ENCODE measurements around the gene UNK. TPM values are rescaled to one million over a fixed set of nuclear protein-coding genes. Genes with fewer than 3 reads are reported as not detected.
"Not testable (repeated sequence)": the region's sequence is repeated elsewhere in the genome, so short reads cannot be mapped to it uniquely, and the experiment has no call there.

The UNK gene
- total RNA-seq, 1 experiment from 2014 or later = 32.1 TPM

DNA sequence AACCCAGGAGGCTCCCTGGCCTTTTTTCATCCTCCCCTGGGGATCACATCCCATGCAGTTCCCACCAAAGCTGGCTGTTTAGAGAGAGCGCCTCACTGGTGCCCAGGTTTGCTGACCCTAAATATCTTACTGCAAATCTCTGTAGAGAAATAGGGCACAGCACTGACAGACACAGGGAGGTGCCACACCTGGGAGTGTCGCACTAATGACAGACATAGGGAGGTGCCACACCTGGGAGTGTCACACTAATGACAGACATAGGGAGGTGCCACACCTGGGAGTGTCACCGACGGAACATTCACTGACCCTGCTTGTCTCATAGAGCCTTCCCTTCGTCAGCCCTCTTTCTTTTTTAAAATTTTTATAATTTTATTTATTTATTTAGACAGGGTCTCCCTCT lies 25.6 kb downstream of the UNK start:
- no TSS peak for BruUV-seq (replicated peaks)
- Histone ChIP-seq H3K36me3 (ENCODE audit: control insufficient read depth, insufficient read depth, low read length) (no peaks in the 10 kb centered on the region), H3K27ac (ENCODE audit: low read length) (no peak overlapping the region), H3K4me3 (ENCODE audit: low read depth in 2 of 2, low read length in 2 of 2) (no peak overlapping the region), H3K9me3 (ENCODE audit: control insufficient read depth, insufficient read depth, low read depth, low read length) (no peaks in the 10 kb centered on the region), H3K27me3 (ENCODE audit: control insufficient read depth, insufficient read depth, low read length) (no peaks in the 10 kb centered on the region), H3K4me1 (ENCODE audit: control insufficient read depth, insufficient read depth, low read length) (no peaks in the 10 kb centered on the region)
- POLR2A ChIA-PET = no interaction called here
- intact Hi-C loops (cut with micrococcal nuclease; ENCODE audit: unreplicated experiment) (no loop called here), in situ Hi-C loops (cut with HindIII; ENCODE audit: low pct_unique_long_range_greater_than_20kb, low sequenced_read_pairs) (no loop called here)
- CTCF ChIA-PET = no interaction called here
- DNase-seq (ENCODE audit: low read depth, low spot score) (no peak), ATAC-seq (no peak)
- TF ChIP-seq, protein P1, sequence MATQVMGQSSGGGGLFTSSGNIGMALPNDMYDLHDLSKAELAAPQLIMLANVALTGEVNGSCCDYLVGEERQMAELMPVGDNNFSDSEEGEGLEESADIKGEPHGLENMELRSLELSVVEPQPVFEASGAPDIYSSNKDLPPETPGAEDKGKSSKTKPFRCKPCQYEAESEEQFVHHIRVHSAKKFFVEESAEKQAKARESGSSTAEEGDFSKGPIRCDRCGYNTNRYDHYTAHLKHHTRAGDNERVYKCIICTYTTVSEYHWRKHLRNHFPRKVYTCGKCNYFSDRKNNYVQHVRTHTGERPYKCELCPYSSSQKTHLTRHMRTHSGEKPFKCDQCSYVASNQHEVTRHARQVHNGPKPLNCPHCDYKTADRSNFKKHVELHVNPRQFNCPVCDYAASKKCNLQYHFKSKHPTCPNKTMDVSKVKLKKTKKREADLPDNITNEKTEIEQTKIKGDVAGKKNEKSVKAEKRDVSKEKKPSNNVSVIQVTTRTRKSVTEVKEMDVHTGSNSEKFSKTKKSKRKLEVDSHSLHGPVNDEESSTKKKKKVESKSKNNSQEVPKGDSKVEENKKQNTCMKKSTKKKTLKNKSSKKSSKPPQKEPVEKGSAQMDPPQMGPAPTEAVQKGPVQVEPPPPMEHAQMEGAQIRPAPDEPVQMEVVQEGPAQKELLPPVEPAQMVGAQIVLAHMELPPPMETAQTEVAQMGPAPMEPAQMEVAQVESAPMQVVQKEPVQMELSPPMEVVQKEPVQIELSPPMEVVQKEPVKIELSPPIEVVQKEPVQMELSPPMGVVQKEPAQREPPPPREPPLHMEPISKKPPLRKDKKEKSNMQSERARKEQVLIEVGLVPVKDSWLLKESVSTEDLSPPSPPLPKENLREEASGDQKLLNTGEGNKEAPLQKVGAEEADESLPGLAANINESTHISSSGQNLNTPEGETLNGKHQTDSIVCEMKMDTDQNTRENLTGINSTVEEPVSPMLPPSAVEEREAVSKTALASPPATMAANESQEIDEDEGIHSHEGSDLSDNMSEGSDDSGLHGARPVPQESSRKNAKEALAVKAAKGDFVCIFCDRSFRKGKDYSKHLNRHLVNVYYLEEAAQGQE (IDR thresholded peaks at IDR 0.05; ENCODE audit: insufficient read depth in 1 of 2, low read depth in 2 of 2, low read length in 1 of 2) = no peak
- TF ChIP-seq POLR2AphosphoS5 (IDR thresholded peaks at IDR 0.05; ENCODE audit: low read depth, low read length) = no peak

DNA sequence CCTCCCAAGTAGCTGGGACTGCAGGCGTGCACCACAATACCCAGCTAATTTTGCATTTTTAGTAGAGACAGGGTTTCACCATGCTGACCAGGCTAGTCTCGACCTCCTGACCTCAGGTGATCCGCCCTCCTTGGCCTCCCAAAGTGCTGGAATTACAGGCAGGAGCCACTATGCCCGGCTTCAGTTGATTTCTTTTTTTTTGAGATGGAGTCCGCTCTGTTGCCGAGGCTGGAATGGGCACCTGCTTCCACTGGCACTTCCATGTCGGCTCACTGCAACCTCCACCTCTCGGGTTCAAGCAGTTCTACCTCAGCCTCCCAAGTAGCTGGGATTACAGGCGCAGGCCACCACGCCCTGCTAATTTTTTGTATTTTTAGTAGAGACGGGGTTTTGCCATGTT lies 26.1 kb downstream of the UNK start:
- DNase-seq (ENCODE audit: low read depth, low spot score); ATAC-seq; H3K9me3 ChIP-seq (ENCODE audit: control insufficient read depth, insufficient read depth, low read depth, low read length); BruUV-seq (replicated peaks); CTCF ChIA-PET; in situ Hi-C loops (cut with HindIII; ENCODE audit: low pct_unique_long_range_greater_than_20kb, low sequenced_read_pairs); intact Hi-C loops (cut with micrococcal nuclease; ENCODE audit: unreplicated experiment); H3K27ac ChIP-seq (ENCODE audit: low read length); POLR2A ChIA-PET; H3K36me3 ChIP-seq (ENCODE audit: control insufficient read depth, insufficient read depth, low read length); H3K4me3 ChIP-seq (ENCODE audit: low read depth in 2 of 2, low read length in 2 of 2); H3K27me3 ChIP-seq (ENCODE audit: control insufficient read depth, insufficient read depth, low read length); H3K4me1 ChIP-seq (ENCODE audit: control insufficient read depth, insufficient read depth, low read length): not testable (repeated sequence)

DNA sequence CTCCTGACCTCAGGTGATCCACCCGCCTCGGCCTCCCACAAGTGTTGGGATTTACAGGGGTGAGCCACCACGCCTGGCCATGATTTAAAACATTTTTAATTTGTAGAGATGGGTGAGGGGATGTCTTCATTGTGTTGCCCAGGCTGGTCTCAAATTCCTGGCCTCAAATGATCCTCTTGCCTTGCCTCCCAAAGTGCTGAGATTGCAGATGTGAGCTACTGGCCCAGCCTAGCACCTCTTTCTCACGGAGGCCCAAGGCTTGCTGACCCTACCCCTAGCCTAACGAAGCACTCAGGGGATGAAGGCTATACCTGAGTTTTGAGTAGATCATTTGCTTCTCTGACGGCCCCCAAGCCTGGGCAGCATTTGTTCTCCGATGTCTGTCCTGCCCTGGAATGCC lies 26.6 kb downstream of the UNK start:
- no peak for ATAC-seq
- Histone ChIP-seq H3K27ac (ENCODE audit: low read length) (no peak overlapping the region), H3K36me3 (ENCODE audit: control insufficient read depth, insufficient read depth, low read length) (no peaks in the 10 kb centered on the region), H3K4me1 (ENCODE audit: control insufficient read depth, insufficient read depth, low read length) (no peaks in the 10 kb centered on the region), H3K27me3 (ENCODE audit: control insufficient read depth, insufficient read depth, low read length) (no peaks in the 10 kb centered on the region), H3K4me3 (ENCODE audit: low read depth in 2 of 2, low read length in 2 of 2) (no peak overlapping the region), H3K9me3 (ENCODE audit: control insufficient read depth, insufficient read depth, low read depth, low read length) (no peaks in the 10 kb centered on the region)
- in situ Hi-C loops (cut with HindIII; ENCODE audit: low pct_unique_long_range_greater_than_20kb, low sequenced_read_pairs) = no loop called here
- intact Hi-C loops (cut with micrococcal nuclease; ENCODE audit: unreplicated experiment) = no loop called here
- TF ChIP-seq SIN3A (IDR thresholded peaks at IDR 0.05; ENCODE audit: borderline replicate concordance, insufficient read depth, low read depth, low read length) (no peak), POLR2AphosphoS5 (IDR thresholded peaks at IDR 0.05; ENCODE audit: low read depth, low read length) (no peak), TCF7L2 (IDR thresholded peaks at IDR 0.05; ENCODE audit: low read depth, low read length) (no peak)
- TF ChIP-seq, protein P1 (IDR thresholded peaks at IDR 0.05; ENCODE audit: insufficient read depth in 1 of 2, low read depth in 2 of 2, low read length in 1 of 2) = no peak
- TF ChIP-seq, protein P2, sequence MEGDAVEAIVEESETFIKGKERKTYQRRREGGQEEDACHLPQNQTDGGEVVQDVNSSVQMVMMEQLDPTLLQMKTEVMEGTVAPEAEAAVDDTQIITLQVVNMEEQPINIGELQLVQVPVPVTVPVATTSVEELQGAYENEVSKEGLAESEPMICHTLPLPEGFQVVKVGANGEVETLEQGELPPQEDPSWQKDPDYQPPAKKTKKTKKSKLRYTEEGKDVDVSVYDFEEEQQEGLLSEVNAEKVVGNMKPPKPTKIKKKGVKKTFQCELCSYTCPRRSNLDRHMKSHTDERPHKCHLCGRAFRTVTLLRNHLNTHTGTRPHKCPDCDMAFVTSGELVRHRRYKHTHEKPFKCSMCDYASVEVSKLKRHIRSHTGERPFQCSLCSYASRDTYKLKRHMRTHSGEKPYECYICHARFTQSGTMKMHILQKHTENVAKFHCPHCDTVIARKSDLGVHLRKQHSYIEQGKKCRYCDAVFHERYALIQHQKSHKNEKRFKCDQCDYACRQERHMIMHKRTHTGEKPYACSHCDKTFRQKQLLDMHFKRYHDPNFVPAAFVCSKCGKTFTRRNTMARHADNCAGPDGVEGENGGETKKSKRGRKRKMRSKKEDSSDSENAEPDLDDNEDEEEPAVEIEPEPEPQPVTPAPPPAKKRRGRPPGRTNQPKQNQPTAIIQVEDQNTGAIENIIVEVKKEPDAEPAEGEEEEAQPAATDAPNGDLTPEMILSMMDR (IDR thresholded peaks at IDR 0.05) = no peak
- BruUV-seq (replicated peaks) = no TSS peak
- no peak for DNase-seq (ENCODE audit: low read depth, low spot score)
- CTCF ChIA-PET = no interaction called here
- POLR2A ChIA-PET = no interaction called here

Measured in Panc1 (cell line).